GM12801 (cell line): Measurements from ENCODE around the gene INPP4A.

Experiments used
- TF ChIP-seq, protein P1 (sequence below): IDR thresholded peaks from one replicate; pipeline ENCODE4 v1.5.1; 2011; ENCODE audit warnings: control low read depth; ENCODE audit not compliant: insufficient read length; ENCODE audit errors: extremely low read depth

INPP4A gene

DNA sequence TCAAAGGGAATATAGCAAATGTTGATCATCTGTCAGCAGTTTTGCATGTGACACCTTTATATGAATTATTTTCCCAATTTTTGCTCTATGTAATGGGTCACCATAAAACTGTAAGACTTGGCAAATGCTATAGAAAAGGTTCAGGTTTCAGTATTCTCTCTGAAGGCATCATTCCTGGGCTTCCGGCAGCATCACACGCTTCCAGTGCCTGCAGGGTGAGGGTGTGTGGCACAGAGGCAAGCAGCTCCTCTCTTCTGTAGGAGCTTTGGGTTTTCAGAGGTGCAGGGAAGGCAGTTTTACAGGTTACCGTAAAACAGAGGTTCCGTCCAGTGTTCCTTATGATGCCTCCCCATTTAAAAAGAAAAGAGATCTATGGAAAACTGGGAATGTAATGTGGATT, 144.8 kb downstream of the INPP4A start:
- TF ChIP-seq, protein P1, sequence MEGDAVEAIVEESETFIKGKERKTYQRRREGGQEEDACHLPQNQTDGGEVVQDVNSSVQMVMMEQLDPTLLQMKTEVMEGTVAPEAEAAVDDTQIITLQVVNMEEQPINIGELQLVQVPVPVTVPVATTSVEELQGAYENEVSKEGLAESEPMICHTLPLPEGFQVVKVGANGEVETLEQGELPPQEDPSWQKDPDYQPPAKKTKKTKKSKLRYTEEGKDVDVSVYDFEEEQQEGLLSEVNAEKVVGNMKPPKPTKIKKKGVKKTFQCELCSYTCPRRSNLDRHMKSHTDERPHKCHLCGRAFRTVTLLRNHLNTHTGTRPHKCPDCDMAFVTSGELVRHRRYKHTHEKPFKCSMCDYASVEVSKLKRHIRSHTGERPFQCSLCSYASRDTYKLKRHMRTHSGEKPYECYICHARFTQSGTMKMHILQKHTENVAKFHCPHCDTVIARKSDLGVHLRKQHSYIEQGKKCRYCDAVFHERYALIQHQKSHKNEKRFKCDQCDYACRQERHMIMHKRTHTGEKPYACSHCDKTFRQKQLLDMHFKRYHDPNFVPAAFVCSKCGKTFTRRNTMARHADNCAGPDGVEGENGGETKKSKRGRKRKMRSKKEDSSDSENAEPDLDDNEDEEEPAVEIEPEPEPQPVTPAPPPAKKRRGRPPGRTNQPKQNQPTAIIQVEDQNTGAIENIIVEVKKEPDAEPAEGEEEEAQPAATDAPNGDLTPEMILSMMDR: no peak

DNA sequence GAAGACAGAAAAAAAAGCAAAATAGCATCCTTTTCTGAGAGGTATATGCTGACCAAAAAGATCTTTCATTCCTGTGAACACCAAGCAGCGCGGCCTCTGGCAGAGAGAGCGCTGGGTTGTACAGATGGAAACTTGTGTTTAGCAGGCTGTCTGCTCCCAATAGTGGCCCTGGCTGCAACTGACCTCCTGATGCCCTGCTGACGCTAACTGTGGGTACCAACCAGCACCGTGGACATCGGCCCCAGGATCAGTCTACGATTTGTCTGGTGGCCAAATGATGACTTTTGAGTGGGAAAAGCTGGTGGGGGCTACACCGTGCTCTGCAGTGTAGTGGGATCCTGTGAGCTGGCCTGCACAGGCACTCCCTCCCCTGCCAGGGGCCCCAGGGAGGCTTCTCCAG, 147.9 kb downstream of the INPP4A start:
- TF ChIP-seq, protein P1: no peak

DNA sequence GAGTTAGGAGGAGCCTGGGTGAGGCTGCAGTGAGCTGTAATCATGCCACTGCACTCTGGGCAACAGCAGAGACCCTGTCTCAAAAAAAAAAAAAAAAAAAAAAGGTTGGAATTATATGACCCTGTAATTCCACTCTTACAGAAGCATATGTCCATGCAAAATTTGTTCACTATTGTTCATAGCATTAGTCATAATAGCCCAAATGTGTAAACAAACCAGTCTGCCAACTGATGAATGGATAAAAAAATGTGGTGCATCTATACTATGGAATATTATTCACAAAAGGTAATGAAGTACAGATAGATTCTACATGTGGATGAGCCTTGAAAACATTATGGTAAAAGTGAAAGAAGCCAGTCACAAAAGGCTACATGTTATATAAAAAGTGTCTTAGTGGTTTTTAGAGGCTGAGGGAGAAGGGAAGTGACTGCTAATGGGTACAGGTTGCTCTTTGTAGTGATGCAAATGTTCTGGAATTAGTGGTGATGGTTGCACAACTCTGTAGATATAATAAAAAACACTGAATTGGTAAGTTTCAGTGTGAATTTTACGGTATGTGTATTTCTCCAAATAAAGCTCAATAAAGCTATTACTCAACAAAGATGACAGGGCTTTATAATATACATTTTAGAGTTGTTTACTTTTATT, 154.2 kb downstream of the INPP4A start:
- TF ChIP-seq, protein P1: no peak

DNA sequence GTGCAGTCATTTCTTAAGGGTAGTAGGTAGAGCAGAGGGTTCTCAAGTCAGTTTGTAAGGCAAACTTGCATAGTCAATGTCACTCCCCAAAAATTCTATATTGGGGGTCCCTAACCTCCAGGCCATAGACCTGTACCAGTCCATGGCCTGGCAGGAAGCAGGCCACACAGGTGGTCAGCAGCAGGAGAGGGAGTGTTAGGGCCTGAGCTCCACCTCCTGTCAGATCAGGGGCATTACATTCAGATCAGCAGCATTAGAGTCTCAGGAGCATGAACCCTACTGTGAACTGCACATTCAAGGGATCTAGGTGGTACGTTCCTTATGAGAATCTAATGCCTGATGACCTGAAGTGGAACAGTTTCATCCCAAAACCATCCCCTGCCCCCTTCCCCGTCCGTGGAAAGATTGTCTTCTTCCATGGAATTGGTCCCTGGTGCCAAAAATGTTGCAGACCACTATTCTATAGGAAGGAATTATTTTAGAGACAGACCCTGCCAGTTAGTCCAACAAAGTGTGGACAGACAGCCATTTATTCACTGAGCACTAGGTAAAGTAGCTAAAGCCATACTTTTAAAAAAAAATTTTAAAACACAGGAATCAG, 157.0 kb downstream of the INPP4A start:
- TF ChIP-seq, protein P1: no peak

DNA sequence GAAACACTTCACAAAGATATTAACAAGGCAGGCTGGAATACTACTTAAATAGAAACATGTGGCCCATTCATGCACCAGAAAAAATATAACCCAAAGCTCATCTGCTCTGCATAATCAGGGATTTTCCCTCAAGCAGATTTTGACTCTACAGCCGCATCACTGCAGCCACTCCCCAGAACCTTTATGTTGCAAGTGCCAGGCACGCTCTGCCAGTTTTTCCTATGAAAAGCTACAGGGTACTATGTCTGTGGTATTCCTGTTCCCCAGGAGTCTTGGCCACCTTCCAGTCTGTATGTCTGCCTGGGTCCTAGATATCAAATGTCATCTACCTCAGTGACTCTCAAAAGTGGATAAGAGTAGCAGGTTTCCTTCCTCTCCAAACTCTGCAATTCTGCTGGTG, 159.9 kb downstream of the INPP4A start:
- TF ChIP-seq, protein P1: no peak

DNA sequence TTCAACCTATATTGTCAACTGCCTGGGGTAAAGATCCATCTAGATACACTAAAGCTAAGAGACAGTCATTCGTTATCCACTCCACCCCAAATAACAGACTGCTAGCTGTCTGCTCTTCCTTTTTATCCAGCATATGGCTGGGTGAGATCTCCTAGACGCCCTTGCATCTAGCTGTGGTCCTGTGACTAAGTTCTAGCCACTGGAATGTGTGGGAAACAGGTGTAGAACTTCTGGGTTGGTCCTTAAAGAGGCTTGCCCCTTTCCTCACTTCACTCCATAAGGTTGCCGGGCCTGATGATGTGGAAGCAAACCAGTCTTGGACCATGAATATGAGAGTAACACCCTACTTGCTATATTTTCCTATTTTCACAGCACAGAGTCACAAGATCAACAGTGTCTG, 160.4 kb downstream of the INPP4A start:
- TF ChIP-seq, protein P1: no peak

DNA sequence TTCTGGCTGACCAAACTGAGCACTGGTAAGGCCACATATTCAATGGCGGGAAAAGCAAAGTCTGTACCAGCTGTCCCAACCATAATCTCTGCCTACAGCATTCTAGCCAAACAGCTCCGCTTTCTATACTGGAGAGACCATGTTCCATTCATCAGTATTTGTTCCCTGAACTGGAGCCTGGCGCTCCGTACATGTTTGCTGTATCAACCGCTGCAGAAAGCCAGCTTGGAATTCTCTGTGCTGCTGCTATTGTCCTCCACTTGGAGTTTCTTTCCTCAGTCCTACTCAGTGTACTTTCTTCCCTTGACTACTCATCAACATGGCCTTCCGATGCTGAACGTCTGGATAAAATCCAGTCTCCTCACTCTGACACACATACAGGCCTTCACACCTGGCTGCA, 161.8 kb downstream of the INPP4A start:
- TF ChIP-seq, protein P1: no peak
